Mononuclear cell (primary cell): ENCODE data around the gene GCKR. TPM values are rescaled to one million over a fixed set of nuclear protein-coding genes. Genes with fewer than 3 reads are reported as not detected.
"Not testable (repeated sequence)": the region's sequence is repeated elsewhere in the genome, so short reads cannot be mapped to it uniquely, and the experiment has no call there.

Experiments used
- H3K27me3 ChIP-seq: 2 replicates; pipeline ENCODE4 v1.6.0; 2011; ENCODE audit warnings: low read length, control low read depth; ENCODE audit not compliant: insufficient read depth
- H3K4me1 ChIP-seq: 2 replicates; pipeline ENCODE4 v1.5.1; 2011; ENCODE audit warnings: mild to moderate bottlenecking, low read length, control low read depth; ENCODE audit not compliant: insufficient read depth
- H3K4me3 ChIP-seq: 2 replicates; pipeline ENCODE4 v1.5.1; 2011; ENCODE audit warnings: mild to moderate bottlenecking, low read length, moderate library complexity
- H3K9me3 ChIP-seq: 2 replicates; pipeline ENCODE4 v1.5.1; 2011; ENCODE audit warnings: low read depth, mild to moderate bottlenecking, control low read depth, low read length
- total RNA-seq: library from RNA; depleted of rRNA; stranded (reverse); fragments of >200 nt; gene quantifications from one replicate; pipeline ENCODE4 v1.2.3, GENCODE V29; 2012

Gene GCKR
- total RNA-seq, 1 donor: not detected

DNA sequence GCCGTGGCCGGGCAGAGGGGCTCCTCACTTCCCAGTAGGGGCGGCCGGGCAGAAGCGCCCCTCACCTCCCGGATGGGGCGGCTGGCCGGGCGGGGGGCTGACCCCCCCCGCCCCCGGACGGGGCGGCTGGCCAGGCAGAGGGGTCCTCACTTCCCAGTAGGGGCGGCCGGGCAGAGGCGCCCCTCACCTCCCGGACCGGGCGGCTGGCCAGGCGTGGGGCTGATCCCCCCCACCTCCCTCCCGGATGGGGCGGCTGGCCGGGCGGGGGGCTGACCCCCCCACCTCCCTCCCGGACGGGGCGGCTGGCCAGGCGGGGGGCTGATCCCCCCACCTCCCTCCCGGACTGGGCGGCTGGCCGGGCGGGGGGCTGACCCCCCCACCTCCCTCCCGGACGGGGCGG is 43.0 kb downstream of the GCKR start:
- not testable (repeated sequence) for H3K4me3 ChIP-seq, H3K9me3 ChIP-seq, H3K4me1 ChIP-seq, H3K27me3 ChIP-seq

DNA sequence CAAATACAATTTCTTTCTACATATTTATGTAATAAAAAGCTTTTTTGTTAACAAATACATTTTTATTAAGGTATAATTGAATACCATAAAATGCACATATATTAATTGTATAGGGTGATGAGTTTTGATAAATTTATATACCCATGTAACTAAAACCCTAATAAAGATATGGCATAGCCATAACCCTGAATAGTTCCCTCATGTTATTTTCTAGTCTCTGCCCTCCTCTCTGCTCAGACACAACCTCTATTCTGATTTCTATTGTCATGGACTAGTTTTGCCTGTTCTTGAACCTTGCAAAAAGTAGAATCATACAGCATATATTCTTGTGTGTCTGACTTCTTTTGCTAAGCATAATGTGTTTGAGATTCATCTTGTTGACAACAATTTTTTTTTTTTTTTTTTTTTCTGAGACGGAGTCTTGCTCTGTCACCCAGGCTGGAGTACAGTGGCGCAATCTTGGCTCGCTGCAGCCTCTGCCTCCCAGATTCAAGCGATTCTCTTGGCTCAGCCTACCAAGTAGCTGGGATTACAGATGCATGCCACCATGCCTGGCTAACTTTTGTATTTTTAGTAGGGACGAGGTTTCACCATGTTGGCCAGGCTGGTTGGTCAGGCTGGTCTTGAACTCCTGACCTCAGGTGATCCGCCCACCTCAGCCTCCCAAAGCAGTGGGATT is 47.6 kb downstream of the GCKR start:
- H3K9me3 ChIP-seq: no peaks in the 10 kb centered on the region
- H3K4me3 ChIP-seq: no peak overlapping the region
- no peaks in the 10 kb centered on the region for H3K4me1 ChIP-seq
- H3K27me3 ChIP-seq: no peaks in the 10 kb centered on the region

DNA sequence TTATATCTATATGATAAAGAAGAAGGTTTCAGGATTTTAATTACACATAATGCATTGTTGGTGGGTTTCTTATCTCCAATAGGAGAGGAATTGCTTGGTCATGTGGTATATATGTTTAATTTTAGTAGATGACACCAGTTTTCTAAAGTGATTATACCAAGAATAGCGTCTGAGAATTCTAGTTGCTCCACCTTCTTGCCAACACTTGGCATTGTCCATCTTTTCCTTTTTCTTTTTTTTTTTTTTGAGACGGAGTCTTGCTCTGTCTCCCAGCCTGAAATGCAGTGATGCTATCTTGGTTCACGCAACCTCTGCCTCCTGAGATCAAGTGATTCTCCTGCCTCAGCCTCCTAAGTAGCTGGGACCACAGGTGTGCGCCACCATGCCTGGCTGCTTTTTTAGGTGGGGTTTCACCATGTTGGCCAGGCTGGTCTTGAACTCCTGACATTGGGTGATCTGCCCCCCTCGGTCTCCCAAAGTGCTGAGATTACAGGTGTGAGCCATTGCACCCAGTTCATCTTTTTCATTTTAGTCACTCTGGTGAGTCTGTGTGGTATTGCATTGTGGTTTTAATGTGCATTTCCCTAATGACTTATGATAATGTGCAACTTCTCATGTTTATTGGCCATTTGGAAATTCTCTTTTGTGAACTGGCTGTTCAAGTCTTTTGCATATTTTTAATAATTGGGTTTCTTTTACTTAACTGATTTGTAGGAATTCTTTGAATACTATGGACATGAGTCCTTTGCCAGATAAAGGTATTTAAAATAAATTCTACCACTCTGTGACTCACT is 48.9 kb downstream of the GCKR start:
- Histone ChIP-seq H3K9me3 (no peaks in the 10 kb centered on the region), H3K27me3 (no peaks in the 10 kb centered on the region), H3K4me1 (no peaks in the 10 kb centered on the region), H3K4me3 (no peak overlapping the region)

DNA sequence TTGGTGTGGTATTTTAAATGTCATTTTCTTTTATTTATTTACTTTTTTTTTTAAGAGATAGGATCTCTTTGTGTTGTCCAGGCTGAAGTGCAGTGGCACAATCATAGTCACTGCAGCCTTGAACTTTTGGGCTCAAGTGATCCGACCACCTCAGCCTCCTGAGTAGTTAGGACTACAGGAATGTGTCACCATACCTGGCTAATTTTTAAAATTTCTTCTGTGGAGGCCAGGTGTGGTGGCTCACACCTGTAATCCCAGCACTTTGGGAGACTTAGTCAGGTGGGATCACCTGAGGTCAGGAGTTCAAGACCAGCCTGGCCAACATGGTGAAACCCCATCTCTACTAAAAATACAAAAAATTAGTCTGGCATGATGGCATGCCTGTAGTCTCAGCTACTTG is 52.7 kb downstream of the GCKR start:
- Histone ChIP-seq H3K4me3 (no peak overlapping the region), H3K27me3 (no peaks in the 10 kb centered on the region), H3K9me3 (no peaks in the 10 kb centered on the region), H3K4me1 (no peaks in the 10 kb centered on the region)

DNA sequence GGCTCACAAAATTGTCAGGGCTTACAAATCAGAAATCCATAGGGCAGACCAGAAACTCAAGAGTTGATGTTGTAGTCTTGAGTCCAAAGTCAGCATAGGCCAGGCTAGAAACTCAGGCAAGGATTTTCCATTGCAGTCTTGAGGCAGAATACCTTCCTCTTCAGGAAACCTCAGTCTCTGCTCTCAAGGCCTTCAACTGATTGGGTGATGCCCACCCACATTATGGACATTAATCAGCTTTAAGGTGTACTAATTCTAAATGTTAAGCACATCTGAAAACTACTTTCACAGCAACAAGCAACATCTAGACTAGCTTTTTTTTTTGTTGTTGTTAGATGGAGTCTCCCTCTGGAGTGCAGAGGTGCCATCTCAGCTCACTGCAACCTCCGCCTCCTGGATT is 54.9 kb downstream of the GCKR start:
- Histone ChIP-seq H3K4me3 (no peak overlapping the region), H3K27me3 (no peaks in the 10 kb centered on the region), H3K9me3 (no peaks in the 10 kb centered on the region), H3K4me1 (no peaks in the 10 kb centered on the region)

DNA sequence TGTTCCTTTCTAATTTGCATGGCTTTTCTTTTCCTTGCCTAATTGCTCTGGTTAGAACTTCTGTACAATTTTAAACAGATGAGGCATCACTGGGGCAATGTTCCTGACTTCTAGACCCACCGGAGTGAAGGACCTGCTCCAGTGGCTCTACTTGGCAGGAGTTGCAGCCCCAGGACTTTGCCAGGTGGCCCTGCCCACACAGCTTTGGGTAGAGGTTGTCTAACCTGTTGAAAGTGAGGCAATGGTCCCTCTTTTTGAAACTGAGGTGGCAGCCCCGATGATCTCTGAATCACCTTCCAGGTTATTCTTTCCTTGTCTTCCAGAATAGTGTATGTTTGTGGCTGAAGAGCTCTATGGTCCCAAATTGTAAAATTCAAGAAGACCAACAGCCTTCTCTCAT is 56.3 kb downstream of the GCKR start:
- Histone ChIP-seq H3K27me3 (no peaks in the 10 kb centered on the region), H3K4me1 (no peaks in the 10 kb centered on the region), H3K9me3 (no peaks in the 10 kb centered on the region), H3K4me3 (no peak overlapping the region)

DNA sequence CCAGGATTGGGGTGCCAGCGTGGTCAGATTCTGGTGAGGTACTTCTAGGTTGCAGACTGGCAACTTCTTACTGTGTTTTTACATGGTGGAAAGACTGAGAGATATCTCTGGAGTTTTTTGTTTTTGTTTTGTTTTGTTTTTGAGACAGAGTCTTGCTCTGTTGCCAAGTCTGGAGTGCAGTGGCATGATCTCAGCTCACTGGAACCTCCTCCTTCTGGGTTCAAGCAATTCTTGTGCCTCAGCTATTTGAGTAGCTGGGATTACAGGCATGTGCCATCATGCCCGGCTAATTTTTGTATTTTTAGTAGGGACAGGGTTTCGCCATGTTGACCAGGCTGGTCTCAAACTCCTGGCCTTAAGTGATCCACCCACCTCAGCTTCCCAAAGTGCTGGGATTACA is 57.8 kb downstream of the GCKR start:
- H3K4me1 ChIP-seq, H3K27me3 ChIP-seq, H3K4me3 ChIP-seq, H3K9me3 ChIP-seq: not testable (repeated sequence)

DNA sequence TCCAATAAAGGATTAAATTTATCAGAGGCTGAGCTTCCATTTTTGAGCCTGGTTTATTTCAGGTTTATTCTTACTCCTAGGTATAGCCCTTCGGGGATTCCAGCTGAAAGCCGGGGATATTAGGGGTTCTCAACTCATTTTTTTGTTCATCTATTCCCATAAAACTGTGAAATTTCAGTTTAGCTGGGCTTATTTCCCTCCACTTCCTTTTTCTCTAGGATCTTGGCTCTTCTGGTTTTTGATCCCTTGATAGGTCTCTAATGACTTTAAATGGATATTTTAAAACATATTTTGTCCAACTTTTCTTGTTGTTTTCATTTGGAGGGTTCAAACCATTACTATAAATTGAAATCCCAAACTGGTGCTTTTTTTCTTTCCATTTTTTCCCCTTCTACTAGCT is 62.6 kb downstream of the GCKR start:
- Histone ChIP-seq H3K4me1 (no peaks in the 10 kb centered on the region), H3K4me3 (no peak overlapping the region), H3K9me3 (no peaks in the 10 kb centered on the region), H3K27me3 (peaks cover 1% of the 10 kb centered on the region)

DNA sequence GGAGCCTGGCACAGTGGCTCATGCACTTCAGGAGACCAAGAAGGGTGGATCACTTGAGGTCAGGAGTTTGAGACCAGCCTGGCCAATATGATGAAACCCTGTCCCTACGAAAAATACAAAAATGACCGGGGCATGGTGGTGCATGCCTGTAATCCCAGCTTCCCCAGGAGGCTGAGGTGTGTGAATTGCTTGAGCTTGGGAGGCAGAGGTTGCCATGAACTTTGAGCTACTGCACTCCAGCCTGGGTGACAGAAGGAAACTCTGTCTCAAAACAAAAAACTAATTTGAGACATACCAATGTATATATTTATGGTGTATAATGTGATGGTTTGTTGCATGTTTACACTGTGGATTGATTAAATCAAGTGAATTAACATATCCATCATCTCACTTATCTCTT is 64.4 kb downstream of the GCKR start:
- no peaks in the 10 kb centered on the region for H3K4me1 ChIP-seq
- no peaks in the 10 kb centered on the region for H3K9me3 ChIP-seq

DNA sequence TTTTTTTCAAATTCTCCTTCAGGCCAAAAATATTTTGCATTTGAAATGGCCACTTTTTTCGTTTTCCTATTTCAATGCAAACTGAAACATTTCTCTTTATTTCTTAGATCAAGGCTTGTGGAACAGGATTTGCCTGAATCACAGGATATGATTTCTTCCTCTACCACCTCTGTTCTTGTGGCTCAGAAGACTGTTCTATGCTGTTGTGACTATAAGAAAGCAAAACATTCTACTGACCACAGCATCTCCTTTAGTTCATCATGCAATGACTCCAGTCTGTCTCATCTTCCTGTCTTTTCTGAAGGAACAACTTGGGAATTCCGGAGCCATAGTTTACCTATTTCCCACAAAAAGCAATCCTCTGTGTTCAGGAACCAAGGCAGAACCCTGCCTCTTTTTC is 70.0 kb downstream of the GCKR start:
- no peak overlapping the region for H3K4me3 ChIP-seq
- H3K9me3 ChIP-seq: no peaks in the 10 kb centered on the region
- H3K27me3 ChIP-seq: peaks cover 38% of the 10 kb centered on the region
- peaks cover 3% of the 10 kb centered on the region for H3K4me1 ChIP-seq

More for the DNA sequence above, 64.4 kb downstream of the GCKR start:
- Histone ChIP-seq H3K27me3 (peaks cover 10% of the 10 kb centered on the region), H3K4me3 (no peak overlapping the region)

DNA sequence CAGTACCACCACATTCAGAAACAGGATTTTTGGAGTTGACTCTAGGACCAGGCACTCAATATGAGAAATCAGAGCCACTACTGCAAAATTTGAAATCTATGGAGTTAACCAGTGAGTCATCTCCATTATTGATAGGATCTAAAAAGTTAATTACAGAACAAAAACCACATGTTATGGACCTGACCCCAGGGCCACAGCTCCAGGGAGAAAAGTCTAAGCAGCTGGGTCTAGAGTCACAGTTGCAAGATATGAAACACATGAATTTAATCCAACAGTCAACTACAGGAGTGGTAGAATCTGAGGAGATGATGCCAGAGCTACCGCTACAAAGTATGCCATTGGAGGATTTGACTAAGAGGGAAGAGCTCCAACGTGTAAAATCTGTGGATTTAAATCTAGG is 72.8 kb downstream of the GCKR start:
- H3K27me3 ChIP-seq: peaks cover 36% of the 10 kb centered on the region
- H3K4me3 ChIP-seq: no peak overlapping the region
- peaks cover 3% of the 10 kb centered on the region for H3K4me1 ChIP-seq
- peaks cover 6% of the 10 kb centered on the region for H3K9me3 ChIP-seq

DNA sequence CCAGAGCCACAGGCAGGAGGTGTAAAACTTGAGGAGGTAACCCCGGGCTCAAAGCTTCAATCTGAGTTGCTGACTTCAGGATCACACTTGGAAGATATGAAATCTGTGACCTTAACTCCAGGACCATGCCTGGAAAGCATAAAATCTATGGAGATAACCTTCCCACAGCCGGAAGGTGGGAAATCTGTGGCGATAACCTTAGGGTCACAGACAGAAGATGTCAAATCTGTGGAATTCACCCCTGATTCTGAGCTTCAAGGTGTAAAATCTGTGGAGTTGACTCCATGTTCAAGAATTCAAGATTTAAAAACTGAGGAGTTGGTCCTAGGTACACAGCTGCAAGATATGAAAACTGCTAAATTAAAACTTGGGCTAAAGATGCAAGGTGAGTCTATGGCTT is 74.6 kb downstream of the GCKR start:
- H3K9me3 ChIP-seq: peaks cover 6% of the 10 kb centered on the region
- peaks cover 3% of the 10 kb centered on the region for H3K4me1 ChIP-seq
- H3K4me3 ChIP-seq: no peak overlapping the region
- H3K27me3 ChIP-seq: peaks cover 26% of the 10 kb centered on the region

DNA sequence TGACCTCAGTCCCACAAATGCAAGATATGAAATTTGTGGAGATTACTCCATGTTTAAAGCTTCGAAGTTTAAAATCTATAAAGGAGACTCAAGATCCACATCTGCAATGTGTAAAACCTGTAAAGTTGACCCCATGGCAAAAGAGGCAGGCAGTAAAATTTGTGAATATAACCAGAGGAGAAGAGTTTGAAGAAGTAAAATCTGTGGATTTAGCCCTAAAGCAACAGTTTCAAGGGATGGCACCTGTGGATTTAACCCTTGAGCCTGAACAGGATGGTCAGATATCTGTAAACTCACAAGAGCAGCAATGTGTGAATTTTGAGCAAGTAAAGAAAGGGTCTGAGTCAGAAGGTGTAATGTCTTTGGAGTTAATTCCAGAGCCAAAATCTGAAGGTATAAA is 75.0 kb downstream of the GCKR start:
- Histone ChIP-seq H3K4me3 (no peak overlapping the region), H3K4me1 (peaks cover 3% of the 10 kb centered on the region), H3K27me3 (peaks cover 22% of the 10 kb centered on the region), H3K9me3 (peaks cover 6% of the 10 kb centered on the region)

DNA sequence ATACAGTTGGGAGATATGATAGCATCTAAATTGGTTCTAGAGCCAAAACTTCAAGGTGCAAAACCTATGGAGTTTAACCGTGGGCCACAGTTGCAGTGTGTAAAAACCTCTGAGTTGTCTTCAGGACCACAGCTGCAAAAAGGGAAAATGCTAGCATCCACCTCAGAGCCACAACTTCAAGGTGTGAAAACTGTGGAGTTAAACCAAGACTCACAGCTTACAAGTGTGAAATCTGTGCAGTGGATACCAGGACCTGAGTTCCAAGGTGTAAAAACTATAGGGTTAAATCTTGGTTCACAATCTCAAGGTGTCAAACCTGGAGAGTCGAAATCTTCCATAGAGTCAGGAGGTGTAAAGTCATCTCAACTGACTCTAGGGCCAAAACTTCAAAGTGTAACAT is 75.8 kb downstream of the GCKR start:
- Histone ChIP-seq H3K4me3 (no peak overlapping the region), H3K9me3 (peaks cover 9% of the 10 kb centered on the region), H3K4me1 (peaks cover 3% of the 10 kb centered on the region), H3K27me3 (peaks cover 14% of the 10 kb centered on the region)

DNA sequence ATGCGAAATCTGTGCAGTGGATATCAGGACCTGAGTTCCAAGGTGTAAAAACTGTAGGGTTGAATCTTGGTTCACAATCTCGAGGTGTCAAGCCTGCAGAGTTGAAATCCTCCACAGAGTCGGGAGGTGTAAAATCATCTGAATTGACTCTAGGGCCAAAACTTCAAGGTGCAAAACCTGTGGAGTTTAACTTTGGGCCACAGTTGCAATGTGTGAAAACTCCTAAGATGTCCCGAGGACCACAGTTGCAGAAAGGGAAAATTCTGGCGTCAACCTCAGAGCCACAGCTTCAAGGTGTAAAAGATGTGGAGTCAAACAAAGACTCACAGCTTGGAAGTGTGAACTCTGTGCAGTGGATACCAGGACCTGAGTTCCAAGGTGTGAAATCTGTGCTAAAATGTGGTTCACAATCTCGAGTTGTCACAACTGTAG is 76.4 kb downstream of the GCKR start:
- Histone ChIP-seq H3K4me1 (peaks cover 3% of the 10 kb centered on the region), H3K27me3 (peaks cover 8% of the 10 kb centered on the region), H3K4me3 (no peak overlapping the region), H3K9me3 (peaks cover 13% of the 10 kb centered on the region)
